Parietal lobe (tissue), 1 donor: ENCODE results near the gene GPN2. TPM values are rescaled to one million over a fixed set of nuclear protein-coding genes. Genes with fewer than 3 reads are reported as not detected.

Experiments used
- total RNA-seq: library from RNA; depleted of rRNA; stranded (reverse); fragments of >200 nt; gene quantifications from one replicate; pipeline ENCODE4 v1.2.3, GENCODE V29; 2014

The GPN2 gene
- total RNA-seq = 14.7 TPM

DNA sequence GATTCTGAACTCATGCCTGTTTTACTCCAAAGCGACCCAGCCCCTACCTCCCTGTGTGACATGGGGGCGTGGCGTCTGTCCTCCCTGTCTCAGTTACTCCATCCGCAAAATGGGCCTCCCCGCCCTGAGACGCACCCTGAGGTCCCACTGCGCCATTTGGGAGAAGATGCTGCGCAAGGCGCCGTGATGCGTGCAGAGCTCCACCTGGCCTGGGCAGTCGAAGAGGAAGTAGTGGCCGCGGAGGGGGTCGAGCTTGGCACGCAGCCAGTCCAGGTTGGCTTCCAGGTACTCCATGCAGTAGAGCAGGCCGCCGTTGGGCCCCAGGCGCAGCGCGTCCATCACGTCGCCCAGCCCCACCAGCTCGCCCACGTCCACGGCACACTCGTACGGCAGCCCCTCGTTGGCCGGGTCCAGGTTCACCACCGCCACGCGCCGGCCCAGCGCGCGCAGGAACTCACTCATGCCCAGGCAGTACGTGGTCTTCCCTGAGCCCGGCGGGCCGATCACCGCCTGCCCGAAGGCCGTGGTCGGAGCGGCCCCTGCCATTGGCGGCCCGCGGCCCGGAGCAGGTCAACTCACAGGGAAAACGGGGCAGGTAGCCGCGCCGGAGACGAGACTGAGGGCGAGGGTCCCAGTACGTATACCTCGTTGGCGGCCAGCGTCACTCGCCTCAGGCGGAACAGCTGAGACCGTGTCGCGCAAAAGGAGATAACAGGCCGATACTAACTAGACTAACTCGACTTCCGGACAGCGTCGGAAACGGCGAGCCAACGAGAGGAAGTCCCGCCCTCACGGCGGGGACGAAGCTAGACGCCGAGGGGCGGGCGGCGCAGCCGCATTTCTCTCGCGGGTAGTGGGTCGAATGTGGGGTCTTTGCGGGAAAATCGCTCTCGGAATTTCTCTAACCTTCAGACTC, at the start of gene GPN2:
Gene GPN2 (minus strand): TSS at position 733 of the 916 bp plus-strand sequence. CDS start 187 bp downstream, at position 546.

DNA sequence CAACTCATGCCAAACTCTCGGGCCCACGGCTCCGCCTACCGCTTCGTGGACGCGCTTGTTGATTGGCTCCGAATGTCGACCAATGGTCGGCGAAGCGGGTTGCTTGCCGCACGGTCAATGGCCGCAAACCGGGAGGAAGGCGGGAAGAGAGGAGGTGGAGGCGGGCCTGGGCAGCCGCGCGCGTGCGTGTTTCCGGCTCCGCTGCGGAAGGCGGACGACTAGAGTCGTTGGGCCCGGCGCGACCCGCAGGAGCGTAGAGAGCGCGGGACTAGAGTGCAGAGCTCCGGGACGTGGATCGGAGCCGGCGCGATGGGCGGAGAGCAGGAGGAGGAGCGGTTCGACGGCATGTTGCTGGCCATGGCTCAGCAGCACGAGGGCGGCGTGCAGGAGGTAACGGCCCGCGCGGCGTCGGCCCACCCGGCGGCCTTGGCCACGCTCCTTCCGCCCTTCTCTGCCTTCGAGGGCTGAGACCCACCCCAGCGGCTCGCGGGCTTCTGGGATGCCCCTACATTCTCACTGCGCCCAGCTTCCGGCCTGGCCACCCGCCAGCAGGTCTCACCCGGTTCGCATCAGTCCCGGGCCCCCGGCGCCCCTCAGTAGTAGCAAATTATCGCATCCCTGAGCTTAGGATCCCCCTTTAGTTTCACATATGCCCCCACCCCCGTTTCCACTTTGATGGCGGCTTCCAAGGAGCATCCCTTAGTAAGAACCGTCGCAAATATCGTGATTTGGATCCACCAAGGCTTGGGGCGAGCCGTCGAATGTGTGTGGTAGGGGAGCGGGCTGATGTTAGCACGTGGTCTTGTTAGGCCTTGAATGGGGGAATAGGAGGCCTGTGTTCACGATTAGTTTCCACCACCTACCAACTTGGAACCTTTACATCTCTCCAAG, 31.7 kb upstream of the GPN2 start, which contains the start of gene NUDC:
Gene NUDC (plus strand): TSS at position 204 of the 891 bp plus-strand sequence. CDS start 106 bp downstream, at position 310.

DNA sequence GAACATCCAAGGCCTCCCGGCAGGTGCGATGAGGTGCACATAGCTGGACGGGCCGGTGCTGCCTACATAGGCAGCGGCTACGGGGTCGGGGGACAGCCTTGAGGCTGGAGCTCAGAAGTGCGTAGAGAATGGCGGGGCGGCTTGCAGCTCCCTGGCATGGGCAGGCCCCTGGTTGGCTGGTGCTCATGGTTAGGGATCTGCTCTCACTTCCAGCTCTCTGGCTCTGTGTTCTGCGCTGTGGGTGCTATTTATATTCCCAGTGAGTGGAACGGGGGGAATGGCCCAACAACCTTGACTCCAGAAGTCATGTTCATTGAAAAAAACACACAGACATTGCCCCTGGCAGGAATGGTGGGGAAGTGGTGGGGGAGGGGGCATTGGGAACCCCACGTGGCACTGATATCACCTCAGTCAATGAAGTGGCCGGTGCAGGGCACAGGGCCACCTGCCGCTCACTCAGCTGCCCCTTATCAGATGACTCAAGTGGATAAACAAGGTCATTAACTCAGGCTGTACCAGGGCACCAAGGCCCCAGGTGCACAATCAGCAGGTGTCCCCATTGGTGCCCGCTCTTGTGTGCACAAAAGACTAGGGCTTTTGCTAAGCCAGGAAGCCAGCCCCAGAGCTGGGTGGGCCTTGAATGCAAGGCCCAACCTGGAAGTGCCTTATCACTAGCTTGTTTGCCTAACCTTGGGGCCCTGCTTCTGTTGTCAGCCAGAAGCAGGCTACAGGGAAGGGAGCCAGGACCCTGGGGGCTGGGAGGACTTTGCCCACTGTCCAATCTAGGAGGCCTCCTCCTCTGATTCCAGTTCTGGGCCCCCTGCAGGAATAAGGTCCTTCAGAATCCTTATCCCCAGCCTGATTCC, 23.9 kb upstream of the GPN2 start, which contains the start of gene NR0B2:
Gene NR0B2 (minus strand): TSS at position 222 of the 866 bp plus-strand sequence. CDS start 35 bp downstream, at position 187.

DNA sequence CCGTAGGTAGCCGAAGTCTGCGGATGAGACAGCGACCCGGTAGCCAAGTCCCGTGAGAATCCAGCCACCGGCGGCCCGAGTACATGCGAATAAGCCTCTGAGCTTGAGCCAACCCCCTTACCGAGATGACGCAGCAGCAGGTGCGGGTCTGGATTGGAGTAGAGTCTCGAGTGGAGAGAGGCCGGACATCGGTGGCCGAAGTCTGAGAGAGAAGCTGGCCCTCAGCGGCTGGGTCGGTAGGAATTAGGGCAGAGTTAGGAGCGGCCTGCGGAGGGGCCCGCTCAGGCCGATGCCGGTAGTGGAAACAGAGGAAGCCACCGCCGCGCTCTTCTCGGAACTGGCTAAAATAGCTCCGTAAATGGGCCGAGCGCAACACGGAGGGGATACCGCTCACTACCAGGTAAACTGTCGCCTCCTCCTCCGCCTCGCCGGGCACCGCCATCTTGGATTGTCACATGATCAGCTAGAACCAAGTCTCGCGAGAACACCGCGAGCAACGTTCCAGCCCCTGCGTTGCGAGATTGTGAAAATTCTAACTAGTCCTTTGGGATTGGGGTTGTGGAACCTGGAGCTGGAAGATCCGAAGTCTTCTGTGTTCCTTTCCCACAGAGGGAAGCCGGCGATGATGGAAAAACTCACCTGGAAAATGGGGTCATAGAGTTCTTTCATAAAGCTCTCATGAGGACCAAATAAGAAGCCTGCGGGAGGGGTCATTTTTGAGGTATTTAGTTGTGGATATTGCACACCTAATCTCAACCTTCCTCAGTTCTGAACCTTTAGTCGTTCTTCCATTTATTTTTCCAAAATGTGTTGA, 10.1 kb upstream of the GPN2 start, which contains the start of gene GPATCH3:
Gene GPATCH3 (minus strand): TSS at position 467 of the 814 bp plus-strand sequence. CDS start 25 bp downstream, at position 442.

DNA sequence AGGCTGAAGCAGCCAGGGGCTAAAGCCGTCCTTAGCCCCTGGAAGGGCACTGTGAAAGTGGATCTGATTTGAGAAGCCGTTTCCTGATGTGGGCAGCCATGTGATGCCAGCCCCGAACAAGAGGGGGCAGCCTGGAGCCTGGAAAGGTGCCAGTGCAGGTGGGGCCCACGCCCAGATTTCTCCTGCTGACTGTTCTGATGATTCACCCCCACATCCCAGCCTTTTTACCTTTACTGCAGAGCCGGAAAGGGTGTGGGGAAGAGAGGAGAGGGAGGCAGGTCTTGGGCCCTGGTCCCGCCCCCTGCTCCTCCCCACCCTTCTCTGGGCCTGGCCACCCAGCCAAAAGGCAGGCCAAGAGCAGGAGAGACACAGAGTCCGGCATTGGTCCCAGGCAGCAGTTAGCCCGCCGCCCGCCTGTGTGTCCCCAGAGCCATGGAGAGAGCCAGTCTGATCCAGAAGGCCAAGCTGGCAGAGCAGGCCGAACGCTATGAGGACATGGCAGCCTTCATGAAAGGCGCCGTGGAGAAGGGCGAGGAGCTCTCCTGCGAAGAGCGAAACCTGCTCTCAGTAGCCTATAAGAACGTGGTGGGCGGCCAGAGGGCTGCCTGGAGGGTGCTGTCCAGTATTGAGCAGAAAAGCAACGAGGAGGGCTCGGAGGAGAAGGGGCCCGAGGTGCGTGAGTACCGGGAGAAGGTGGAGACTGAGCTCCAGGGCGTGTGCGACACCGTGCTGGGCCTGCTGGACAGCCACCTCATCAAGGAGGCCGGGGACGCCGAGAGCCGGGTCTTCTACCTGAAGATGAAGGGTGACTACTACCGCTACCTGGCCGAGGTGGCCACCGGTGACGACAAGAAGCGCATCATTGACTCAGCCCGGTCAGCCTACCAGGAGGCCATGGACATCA, 27.1 kb downstream of the GPN2 start, which contains the start of gene SFN:
Gene SFN (plus strand): TSS at position 369 of the 904 bp plus-strand sequence. CDS start 64 bp downstream, at position 433.

DNA sequence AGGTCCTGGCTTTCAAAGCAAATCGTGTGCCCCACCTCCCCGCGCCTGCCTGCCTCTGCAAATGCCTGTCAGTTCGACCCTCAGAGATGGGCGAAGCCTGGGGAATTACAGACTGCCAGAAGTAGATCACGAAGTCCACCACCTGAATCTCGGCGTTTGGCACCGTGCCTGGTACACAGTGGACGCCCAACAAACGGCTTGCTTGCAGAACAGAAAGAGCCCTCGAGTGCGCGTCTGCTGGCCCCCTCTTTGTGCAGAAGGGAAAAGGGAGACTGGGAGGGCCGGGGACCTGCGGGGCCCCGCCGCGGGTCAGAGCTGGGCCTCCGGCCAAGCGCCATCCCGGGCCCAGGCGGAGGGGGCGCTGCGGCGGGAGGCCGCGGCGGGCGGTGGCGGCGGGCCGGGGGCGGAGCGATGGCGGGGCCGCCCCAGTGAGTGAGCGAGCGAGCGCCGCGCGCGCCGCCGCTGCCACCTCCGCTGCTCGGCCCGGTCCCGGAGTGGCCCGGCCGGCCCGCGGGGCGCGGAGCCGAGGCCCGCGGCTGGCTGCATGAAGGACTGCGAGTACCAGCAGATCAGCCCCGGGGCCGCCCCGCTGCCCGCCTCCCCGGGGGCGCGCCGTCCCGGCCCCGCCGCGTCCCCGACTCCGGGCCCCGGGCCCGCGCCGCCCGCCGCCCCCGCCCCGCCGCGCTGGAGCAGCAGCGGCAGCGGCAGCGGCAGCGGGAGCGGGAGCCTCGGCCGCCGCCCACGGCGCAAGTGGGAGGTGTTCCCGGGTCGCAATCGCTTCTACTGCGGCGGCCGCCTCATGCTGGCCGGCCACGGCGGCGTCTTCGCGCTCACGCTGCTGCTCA, 63.6 kb downstream of the GPN2 start, which contains the start of gene ZDHHC18:
Gene ZDHHC18 (plus strand): TSS at position 428 of the 845 bp plus-strand sequence. CDS start 117 bp downstream, at position 545.

Other genes with a start within 250 kb of the GPN2 start
- 83.9 TPM for gene ARID1A, start 194.3 kb downstream of the GPN2 start, total RNA-seq
- 5.3 TPM for gene PIGV, start 102.3 kb downstream of the GPN2 start, total RNA-seq
- 15.7 TPM for gene ZDHHC18, start 63.6 kb downstream of the GPN2 start, total RNA-seq
- gene SFN, start 27.1 kb downstream of the GPN2 start, total RNA-seq = 0.63 TPM
- gene GPATCH3, start 10.2 kb upstream of the GPN2 start, total RNA-seq = 12.5 TPM
- gene NR0B2, start 23.7 kb upstream of the GPN2 start, total RNA-seq = not detected
- gene NUDC, start 31.5 kb upstream of the GPN2 start, total RNA-seq = 21.6 TPM
- not detected for gene KDF1, start 70.2 kb upstream of the GPN2 start, total RNA-seq
- gene TRNP1, start 103.4 kb upstream of the GPN2 start, total RNA-seq = 11.9 TPM
- not detected for gene TENT5B, start 122.6 kb upstream of the GPN2 start, total RNA-seq